ENCODE data around the gene MYO16.

DNA sequence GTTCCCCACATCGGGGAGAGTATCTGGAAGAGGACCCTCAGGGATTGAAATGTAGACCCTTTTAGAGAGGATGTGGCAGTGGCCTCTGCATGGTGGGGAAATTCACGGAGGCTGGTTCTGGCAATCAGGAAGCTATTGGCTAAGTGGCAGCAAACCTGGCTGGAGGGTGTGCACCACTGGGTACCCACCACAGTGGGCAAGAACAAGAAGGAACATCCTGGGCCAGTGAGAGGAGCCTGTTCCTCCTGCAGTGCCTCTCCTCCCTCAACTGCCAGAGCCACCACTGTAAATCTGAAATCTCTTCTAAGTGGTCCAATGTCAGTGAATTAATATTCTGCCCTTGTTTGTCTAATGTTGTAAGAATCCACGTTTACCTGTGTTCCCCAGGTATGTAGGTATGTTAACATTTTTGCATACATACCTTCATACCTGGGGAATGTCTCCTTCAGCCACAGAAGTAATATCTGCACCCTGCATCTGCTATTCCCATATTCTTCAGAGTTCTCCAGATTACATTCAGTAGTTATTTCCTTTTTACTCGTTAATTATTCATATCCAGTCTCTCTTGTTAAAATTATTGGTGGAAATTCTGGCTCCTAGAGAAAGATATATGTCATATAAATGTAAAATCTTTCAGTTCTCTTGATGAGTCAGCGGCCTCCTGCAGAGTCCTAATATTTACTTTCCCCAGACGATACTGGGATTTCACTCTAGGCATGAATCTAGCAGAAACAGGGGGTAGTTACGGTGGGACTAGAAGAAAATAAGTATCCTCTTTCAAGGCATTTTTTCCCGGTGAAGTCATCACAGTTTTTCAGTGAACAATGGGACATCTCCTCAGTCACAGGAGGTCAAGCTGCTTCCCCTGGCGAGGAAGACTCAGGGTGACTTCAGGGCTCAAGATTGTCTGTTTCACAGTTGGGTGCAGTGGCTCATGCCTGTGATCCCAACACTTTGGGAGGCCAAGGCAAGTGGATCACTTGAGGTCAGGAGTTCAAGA lies 148.3 kb downstream of the MYO16 start:
- TF ChIP-seq EZH2phosphoT487 (IDR thresholded peaks at IDR 0.05; ENCODE audit: borderline replicate concordance, low read length), result no peak
- TF ChIP-seq, protein P1, sequence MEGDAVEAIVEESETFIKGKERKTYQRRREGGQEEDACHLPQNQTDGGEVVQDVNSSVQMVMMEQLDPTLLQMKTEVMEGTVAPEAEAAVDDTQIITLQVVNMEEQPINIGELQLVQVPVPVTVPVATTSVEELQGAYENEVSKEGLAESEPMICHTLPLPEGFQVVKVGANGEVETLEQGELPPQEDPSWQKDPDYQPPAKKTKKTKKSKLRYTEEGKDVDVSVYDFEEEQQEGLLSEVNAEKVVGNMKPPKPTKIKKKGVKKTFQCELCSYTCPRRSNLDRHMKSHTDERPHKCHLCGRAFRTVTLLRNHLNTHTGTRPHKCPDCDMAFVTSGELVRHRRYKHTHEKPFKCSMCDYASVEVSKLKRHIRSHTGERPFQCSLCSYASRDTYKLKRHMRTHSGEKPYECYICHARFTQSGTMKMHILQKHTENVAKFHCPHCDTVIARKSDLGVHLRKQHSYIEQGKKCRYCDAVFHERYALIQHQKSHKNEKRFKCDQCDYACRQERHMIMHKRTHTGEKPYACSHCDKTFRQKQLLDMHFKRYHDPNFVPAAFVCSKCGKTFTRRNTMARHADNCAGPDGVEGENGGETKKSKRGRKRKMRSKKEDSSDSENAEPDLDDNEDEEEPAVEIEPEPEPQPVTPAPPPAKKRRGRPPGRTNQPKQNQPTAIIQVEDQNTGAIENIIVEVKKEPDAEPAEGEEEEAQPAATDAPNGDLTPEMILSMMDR (IDR thresholded peaks at IDR 0.05; ENCODE audit: low read depth, low read length, poor library complexity, severe bottlenecking), result no peak
